ENCODE measurements around the gene POU2AF1. TPM values are rescaled to one million over a fixed set of nuclear protein-coding genes. Genes with fewer than 3 reads are reported as not detected.

Gene POU2AF1
- total and polyA plus RNA-seq, 2 donors: 0.90 to 11.7 TPM

GRCh38 chr11:111368285-111368560 is 10.9 kb downstream of the POU2AF1 start:
- no peak for DNase-seq (ENCODE audit: low read depth in 6 of 9, low spot score in 9 of 9)
- Histone ChIP-seq H3K27me3 (ENCODE audit: control insufficient read depth in 2 of 2, insufficient read depth in 1 of 2, low read length in 1 of 2) (no peaks in the 10 kb centered on the region), H3K9me3 (ENCODE audit: control insufficient read depth in 2 of 2, insufficient read depth in 1 of 2, low read length in 1 of 2) (peaks cover 0 to 3% of the 10 kb centered on the region in 2 donors), H3K4me1 (ENCODE audit: control insufficient read depth in 2 of 2, insufficient read depth in 2 of 2, low read length in 2 of 2) (no peaks in the 10 kb centered on the region), H3K36me3 (ENCODE audit: control insufficient read depth in 2 of 2, insufficient read depth in 2 of 2, low read length in 1 of 2) (no peaks in the 10 kb centered on the region), H3K4me3 (ENCODE audit: low read length in 2 of 2) (no peak overlapping the region), H3K27ac (ENCODE audit: low read depth in 1 of 2, low read length in 1 of 2) (no peak overlapping the region)
- WGBS: 94% methylated on average over 2 of the region's 2 CpGs

DNA sequence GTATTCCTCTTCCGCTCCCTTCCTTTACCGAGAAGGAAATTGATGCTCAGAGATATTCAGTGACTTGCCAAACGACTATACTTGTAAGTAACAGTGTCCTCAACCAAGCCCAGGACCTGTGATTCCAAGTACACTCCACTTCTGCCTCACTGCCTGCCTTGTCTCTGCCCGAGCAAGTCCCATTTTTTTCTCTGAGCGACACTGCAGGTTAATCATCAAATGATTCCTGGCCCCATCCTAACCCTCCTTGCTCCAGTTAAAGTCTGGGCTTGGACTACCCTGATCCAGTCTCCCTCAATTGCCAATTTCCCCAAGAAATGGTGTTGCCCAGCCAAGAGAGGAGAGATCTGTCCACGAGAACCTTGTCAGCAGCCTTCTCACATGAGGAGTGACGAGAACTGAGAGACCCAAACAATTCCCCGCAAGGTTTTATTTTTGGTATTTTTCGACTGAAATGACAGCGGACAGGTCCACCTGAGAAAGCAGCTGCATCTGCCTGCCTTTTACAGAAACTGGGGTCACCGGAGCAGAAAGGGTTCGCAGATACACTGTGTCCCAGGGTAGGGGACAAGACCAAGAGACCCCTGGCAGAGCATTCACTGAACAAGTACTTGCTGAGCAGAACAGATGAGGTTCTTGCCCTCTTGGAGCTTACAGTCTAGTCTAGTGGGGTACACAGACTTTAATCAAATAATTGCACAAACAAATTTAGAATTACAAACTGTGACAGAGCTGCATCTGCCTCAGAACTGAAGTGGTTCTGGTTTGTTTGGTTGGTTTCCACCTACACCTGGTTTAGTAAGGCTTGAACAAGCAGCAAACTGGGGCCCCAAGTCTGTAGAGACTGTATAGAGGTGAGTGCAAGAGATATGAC is 11.4 kb downstream of the POU2AF1 start:
- Histone ChIP-seq H3K27ac (ENCODE audit: low read depth in 1 of 2, low read length in 1 of 2) (no peak overlapping the region), H3K9me3 (ENCODE audit: control insufficient read depth in 2 of 2, insufficient read depth in 1 of 2, low read length in 1 of 2) (peaks cover 0 to 3% of the 10 kb centered on the region in 2 donors), H3K27me3 (ENCODE audit: control insufficient read depth in 2 of 2, insufficient read depth in 1 of 2, low read length in 1 of 2) (no peaks in the 10 kb centered on the region), H3K4me3 (ENCODE audit: low read length in 2 of 2) (no peak overlapping the region), H3K36me3 (ENCODE audit: control insufficient read depth in 2 of 2, insufficient read depth in 2 of 2, low read length in 1 of 2) (no peaks in the 10 kb centered on the region), H3K4me1 (ENCODE audit: control insufficient read depth in 2 of 2, insufficient read depth in 2 of 2, low read length in 2 of 2) (no peaks in the 10 kb centered on the region)
- 97% methylated on average over 12 of the region's 12 CpGs for WGBS
- DNase-seq (ENCODE audit: low read depth in 6 of 9, low spot score in 9 of 9): no peak

DNA sequence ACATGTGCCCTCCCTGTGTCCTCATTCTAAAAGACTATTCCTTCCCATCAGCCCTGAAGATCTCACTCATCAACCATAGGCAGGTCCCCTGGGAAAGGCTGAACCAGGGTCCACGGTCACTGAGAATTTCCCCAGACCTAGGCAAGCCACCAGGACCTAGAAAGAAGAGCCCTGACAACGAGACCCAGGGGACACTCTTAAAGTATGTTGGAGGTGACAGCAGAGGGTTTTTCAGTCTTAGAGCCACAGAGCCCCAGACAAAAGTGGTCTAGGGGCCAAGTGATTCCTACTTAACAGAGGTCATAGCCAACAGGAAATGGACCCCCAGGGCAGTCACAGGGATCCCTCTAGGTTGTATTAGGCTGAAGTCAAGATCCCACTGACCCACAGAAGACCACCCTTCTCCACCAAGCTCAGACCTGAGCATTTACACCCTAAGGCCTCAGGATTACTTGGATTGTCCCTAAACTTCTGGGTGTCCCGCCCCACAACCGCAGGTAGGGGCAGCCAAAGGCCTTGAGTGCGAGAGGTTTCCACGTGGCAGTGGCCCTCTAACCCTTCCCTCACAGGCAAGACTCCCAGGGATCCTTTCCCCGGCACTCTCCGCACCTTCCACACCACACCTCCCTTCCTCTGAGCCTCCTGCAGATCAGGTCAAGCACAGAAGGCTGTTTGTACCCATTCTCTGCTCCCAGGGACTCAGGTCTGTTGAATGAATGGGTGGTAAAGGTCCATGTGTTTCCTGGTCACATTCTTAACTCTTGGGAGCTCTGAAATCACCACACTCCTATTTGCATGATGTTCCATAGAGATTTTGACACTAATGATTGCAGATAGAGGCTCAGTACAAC is 12.3 kb downstream of the POU2AF1 start:
- DNase-seq (ENCODE audit: low read depth in 6 of 9, low spot score in 9 of 9): no peak
- WGBS: 95% methylated on average over 8 of the region's 8 CpGs
- H3K4me3 ChIP-seq (ENCODE audit: low read length in 2 of 2): no peak overlapping the region
- no peaks in the 10 kb centered on the region for H3K36me3 ChIP-seq (ENCODE audit: control insufficient read depth in 2 of 2, insufficient read depth in 2 of 2, low read length in 1 of 2)
- H3K9me3 ChIP-seq (ENCODE audit: control insufficient read depth in 2 of 2, insufficient read depth in 1 of 2, low read length in 1 of 2): peaks cover 0 to 3% of the 10 kb centered on the region in 2 donors
- H3K27me3 ChIP-seq (ENCODE audit: control insufficient read depth in 2 of 2, insufficient read depth in 1 of 2, low read length in 1 of 2): no peaks in the 10 kb centered on the region
- H3K27ac ChIP-seq (ENCODE audit: low read depth in 1 of 2, low read length in 1 of 2): no peak overlapping the region
- H3K4me1 ChIP-seq (ENCODE audit: control insufficient read depth in 2 of 2, insufficient read depth in 2 of 2, low read length in 2 of 2): no peaks in the 10 kb centered on the region

DNA sequence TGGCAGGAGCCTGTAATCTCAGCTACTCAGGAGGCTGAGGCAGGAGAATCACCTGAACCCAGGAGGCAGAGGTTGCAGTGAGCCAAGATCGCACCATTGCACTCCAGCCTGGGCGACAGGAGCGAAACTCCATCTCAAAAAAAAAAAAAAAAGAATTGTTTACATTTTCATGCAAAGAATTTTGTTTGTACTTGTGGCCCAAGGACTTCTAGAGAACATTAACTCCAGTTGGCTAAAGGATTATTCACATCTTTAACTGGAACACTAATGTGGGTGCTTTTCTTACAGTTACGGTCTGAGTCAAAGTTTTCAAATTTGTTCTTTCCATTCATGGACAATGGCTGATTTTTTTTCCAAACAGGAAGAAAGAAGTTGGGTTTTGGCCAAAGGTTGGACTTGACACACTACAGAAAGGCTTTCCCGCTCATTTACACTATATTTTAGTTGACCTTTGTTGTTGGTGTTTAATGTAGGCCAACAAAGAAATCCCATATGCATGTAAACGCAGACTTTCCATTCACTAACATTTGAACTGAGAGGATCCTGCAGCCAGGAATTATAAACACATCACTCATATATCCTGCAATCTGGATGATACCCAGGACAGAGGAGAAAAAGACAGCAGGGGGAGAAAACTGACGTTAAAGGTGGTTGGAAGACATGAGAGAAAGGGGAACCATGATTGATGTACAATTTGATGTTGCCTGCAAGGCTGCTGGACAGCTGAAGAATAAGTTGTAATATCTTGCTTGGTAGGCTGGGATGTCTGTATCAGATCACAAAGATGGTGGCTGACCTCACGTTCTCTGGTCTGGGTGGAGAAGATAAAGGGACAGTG is 13.1 kb downstream of the POU2AF1 start:
- WGBS: 95% methylated on average over 8 of the region's 8 CpGs
- Histone ChIP-seq H3K36me3 (ENCODE audit: control insufficient read depth in 2 of 2, insufficient read depth in 2 of 2, low read length in 1 of 2) (no peaks in the 10 kb centered on the region), H3K4me3 (ENCODE audit: low read length in 2 of 2) (no peak overlapping the region), H3K27ac (ENCODE audit: low read depth in 1 of 2, low read length in 1 of 2) (no peak overlapping the region), H3K4me1 (ENCODE audit: control insufficient read depth in 2 of 2, insufficient read depth in 2 of 2, low read length in 2 of 2) (no peaks in the 10 kb centered on the region), H3K27me3 (ENCODE audit: control insufficient read depth in 2 of 2, insufficient read depth in 1 of 2, low read length in 1 of 2) (no peaks in the 10 kb centered on the region), H3K9me3 (ENCODE audit: control insufficient read depth in 2 of 2, insufficient read depth in 1 of 2, low read length in 1 of 2) (peaks cover 0 to 3% of the 10 kb centered on the region in 2 donors)
- DNase-seq (ENCODE audit: low read depth in 6 of 9, low spot score in 9 of 9): no peak

- DNase-seq (ENCODE audit: low read depth in 6 of 9, low spot score in 9 of 9): no peak
- no peaks in the 10 kb centered on the region for H3K36me3 ChIP-seq (ENCODE audit: control insufficient read depth in 2 of 2, insufficient read depth in 2 of 2, low read length in 1 of 2)
- 93% methylated on average over 3 of the region's 3 CpGs for WGBS
- no peak overlapping the region for H3K27ac ChIP-seq (ENCODE audit: low read depth in 1 of 2, low read length in 1 of 2)
- no peaks in the 10 kb centered on the region for H3K4me1 ChIP-seq (ENCODE audit: control insufficient read depth in 2 of 2, insufficient read depth in 2 of 2, low read length in 2 of 2)
- H3K4me3 ChIP-seq (ENCODE audit: low read length in 2 of 2): no peak overlapping the region
- peaks cover 0 to 3% of the 10 kb centered on the region in 2 donors for H3K9me3 ChIP-seq (ENCODE audit: control insufficient read depth in 2 of 2, insufficient read depth in 1 of 2, low read length in 1 of 2)
- no peaks in the 10 kb centered on the region for H3K27me3 ChIP-seq (ENCODE audit: control insufficient read depth in 2 of 2, insufficient read depth in 1 of 2, low read length in 1 of 2)
Measured at GRCh38 chr11:111364503-111364902, 14.6 kb downstream of the POU2AF1 start.

DNA sequence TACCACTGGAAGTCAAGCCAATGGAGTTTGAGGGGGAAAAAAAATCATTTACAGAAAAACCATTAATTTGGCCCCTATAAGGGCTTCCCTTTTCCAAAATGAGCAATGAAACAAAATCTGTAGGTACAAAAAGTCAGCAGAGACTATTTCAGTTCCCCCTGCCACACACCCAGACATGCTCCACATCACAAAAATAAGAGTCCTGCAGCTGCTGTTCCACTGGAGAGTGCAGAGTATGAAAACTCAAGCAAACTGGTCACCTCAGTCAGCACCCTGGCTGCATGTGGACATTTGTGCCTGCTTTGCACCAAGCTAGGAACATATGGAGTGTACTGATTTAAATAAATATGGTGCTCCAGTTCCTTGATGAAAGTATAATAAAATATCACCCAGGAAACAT is 15.1 kb downstream of the POU2AF1 start:
- DNase-seq (ENCODE audit: low read depth in 6 of 9, low spot score in 9 of 9): no peak
- H3K4me1 ChIP-seq (ENCODE audit: control insufficient read depth in 2 of 2, insufficient read depth in 2 of 2, low read length in 2 of 2): no peaks in the 10 kb centered on the region
- no peaks in the 10 kb centered on the region for H3K36me3 ChIP-seq (ENCODE audit: control insufficient read depth in 2 of 2, insufficient read depth in 2 of 2, low read length in 1 of 2)
- H3K27me3 ChIP-seq (ENCODE audit: control insufficient read depth in 2 of 2, insufficient read depth in 1 of 2, low read length in 1 of 2): no peaks in the 10 kb centered on the region
- H3K9me3 ChIP-seq (ENCODE audit: control insufficient read depth in 2 of 2, insufficient read depth in 1 of 2, low read length in 1 of 2): peaks cover 0 to 3% of the 10 kb centered on the region in 2 donors
- H3K27ac ChIP-seq (ENCODE audit: low read depth in 1 of 2, low read length in 1 of 2): no peak overlapping the region
- no peak overlapping the region for H3K4me3 ChIP-seq (ENCODE audit: low read length in 2 of 2)

DNA sequence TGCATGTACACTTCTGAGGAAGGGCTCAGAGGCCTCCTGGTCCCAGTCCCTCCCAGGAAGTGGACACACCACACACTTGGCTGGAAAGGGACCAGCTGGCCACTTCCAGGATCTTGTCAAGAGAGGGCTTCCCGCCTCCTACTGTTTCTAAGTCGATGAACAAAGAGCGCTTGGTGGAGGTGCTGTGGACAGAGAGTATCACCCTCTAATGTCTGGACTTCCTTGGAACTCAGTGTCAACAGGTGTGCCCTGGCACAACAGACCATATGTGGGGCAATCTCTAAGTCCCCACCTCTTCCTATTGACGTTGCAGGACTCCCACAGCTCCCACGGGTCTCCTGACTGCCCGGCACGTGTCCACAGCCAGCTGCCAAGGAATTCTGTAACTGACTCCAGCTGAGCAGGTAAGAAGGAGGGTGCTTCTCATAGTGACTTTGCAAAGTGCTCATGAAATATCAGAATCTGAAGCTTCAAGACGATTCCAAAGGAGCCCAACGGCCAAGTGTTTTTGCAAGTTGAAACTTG is 16.1 kb downstream of the POU2AF1 start:
- H3K4me3 ChIP-seq (ENCODE audit: low read length in 2 of 2): no peak overlapping the region
- no peaks in the 10 kb centered on the region for H3K36me3 ChIP-seq (ENCODE audit: control insufficient read depth in 2 of 2, insufficient read depth in 2 of 2, low read length in 1 of 2)
- H3K9me3 ChIP-seq (ENCODE audit: control insufficient read depth in 2 of 2, insufficient read depth in 1 of 2, low read length in 1 of 2): peaks cover 0 to 3% of the 10 kb centered on the region in 2 donors
- 91% methylated on average over 9 of the region's 9 CpGs for WGBS
- no peaks in the 10 kb centered on the region for H3K27me3 ChIP-seq (ENCODE audit: control insufficient read depth in 2 of 2, insufficient read depth in 1 of 2, low read length in 1 of 2)
- no peaks in the 10 kb centered on the region for H3K4me1 ChIP-seq (ENCODE audit: control insufficient read depth in 2 of 2, insufficient read depth in 2 of 2, low read length in 2 of 2)
- H3K27ac ChIP-seq (ENCODE audit: low read depth in 1 of 2, low read length in 1 of 2): no peak overlapping the region
- DNase-seq (ENCODE audit: low read depth in 6 of 9, low spot score in 9 of 9): no peak

DNA sequence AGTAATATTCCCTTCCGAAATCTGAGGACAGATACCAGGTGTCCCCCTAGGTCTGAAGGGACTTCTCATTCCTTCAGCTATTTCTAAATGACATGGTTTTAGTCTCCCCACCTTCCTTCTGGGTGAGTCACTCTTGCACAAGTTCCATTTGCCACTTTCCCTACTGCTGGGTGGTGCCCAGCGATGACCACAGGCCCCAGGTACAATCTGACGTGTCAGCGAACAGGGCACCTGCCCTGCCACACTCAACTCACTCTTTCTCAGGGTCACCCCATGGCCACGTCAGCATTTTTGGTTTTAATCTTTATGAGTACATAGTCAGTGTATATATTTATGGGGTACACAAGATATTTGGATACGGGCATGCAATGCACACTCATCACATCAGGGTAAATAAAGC is 17.2 kb downstream of the POU2AF1 start:
- no peaks in the 10 kb centered on the region for H3K9me3 ChIP-seq (ENCODE audit: control insufficient read depth in 2 of 2, insufficient read depth in 1 of 2, low read length in 1 of 2)
- no peak overlapping the region for H3K27ac ChIP-seq (ENCODE audit: low read depth in 1 of 2, low read length in 1 of 2)
- H3K27me3 ChIP-seq (ENCODE audit: control insufficient read depth in 2 of 2, insufficient read depth in 1 of 2, low read length in 1 of 2): no peaks in the 10 kb centered on the region
- no peaks in the 10 kb centered on the region for H3K4me1 ChIP-seq (ENCODE audit: control insufficient read depth in 2 of 2, insufficient read depth in 2 of 2, low read length in 2 of 2)
- H3K36me3 ChIP-seq (ENCODE audit: control insufficient read depth in 2 of 2, insufficient read depth in 2 of 2, low read length in 1 of 2): no peaks in the 10 kb centered on the region
- 98% methylated on average over 6 of the region's 6 CpGs for WGBS
- no peak overlapping the region for H3K4me3 ChIP-seq (ENCODE audit: low read length in 2 of 2)
- DNase-seq (ENCODE audit: low read depth in 6 of 9, low spot score in 9 of 9): no peak

Measured in thymus (tissue), 11 donors.